HG03342 (cell line): ENCODE measurements around the gene F9.

ENCODE experiments used
- ATAC-seq: cut with Tn5 transposase; IDR thresholded peaks from one replicate; pipeline ENCODE4 v1.9.1; 2021; ENCODE audit warnings: mild to moderate bottlenecking, moderate library complexity; ENCODE audit not compliant: unreplicated experiment

The F9 gene

GRCh38 chrX:139596068-139596467 lies 65.5 kb downstream of the F9 start:
- no peak for ATAC-seq

DNA sequence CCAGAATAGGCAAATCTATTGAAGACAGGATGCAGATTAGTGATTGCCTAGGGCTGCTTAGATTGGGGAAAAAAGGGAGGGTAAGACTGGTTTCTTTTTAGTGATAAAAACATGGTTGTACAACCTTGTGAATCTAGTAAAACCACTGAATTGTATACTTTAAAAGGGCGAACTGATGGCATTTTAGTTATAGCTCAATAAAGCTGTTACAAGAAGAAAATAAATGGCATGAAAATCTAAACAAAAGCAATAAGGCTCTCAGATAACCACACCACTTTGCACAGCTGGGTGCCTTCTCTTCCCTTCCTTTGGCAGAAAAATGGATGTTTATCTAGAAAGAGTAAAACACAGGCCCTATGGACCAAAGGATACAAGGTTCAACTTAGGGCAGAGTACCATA lies 69.6 kb downstream of the F9 start:
- no peak for ATAC-seq
